Measurements from ENCODE around the gene KSR2.
"Not testable (repeated sequence)": the region's sequence is repeated elsewhere in the genome, so short reads cannot be mapped to it uniquely, and the experiment has no call there.

Gene KSR2
- 1.5 reads per million for total RNA-seq

DNA sequence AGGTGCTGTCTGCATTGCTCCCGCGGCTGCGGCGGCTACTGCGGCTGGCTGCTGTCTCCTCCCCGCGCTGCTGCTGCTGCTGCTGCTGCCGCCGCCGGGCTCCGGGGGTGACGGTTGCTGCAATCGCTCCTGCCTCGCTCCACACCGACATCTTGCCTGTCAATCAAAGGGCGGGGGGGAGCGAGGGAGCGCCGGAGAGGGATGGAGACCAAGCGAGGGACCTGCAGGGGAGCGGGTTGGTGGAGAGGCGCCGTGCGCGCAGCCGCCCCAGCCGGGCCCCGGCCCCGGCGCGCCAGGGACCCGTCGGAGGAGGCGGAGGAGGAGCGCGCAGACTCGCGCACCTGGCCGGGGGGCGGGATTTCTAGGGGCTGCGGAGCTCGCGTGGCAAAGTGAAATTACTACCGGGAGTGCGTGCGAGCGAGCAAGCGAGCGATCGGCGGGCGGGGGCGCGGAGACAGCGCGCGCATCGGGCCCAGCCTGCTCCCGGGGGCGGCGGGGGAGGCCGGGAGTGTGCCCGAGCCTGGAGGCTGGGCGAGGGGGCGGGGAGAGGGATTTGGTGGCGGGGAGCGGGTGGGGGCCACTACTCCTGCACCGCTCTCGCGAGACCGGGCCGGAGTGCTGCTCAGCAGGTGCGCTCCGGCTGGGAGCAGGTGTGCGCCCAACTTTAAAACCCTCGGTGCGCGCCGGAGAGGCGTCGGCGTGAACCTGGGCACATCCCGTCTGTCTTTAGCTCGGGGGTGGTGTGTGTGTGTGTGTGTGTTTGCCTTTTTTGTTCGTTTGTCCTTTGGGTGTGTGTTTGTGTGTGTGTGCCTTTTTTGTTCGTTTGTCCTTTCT lies at the start of gene KSR2:
KSR2 (minus strand) TSS at position 165 of the 834 bp plus-strand sequence. CDS start 735 bp downstream, outside the sequence.
- peak; percentile 34 for DNase-seq

GRCh38 chr12:118017926-118018325 lies 49.1 kb upstream of the KSR2 start:
- DNase-seq: no peak

DNA sequence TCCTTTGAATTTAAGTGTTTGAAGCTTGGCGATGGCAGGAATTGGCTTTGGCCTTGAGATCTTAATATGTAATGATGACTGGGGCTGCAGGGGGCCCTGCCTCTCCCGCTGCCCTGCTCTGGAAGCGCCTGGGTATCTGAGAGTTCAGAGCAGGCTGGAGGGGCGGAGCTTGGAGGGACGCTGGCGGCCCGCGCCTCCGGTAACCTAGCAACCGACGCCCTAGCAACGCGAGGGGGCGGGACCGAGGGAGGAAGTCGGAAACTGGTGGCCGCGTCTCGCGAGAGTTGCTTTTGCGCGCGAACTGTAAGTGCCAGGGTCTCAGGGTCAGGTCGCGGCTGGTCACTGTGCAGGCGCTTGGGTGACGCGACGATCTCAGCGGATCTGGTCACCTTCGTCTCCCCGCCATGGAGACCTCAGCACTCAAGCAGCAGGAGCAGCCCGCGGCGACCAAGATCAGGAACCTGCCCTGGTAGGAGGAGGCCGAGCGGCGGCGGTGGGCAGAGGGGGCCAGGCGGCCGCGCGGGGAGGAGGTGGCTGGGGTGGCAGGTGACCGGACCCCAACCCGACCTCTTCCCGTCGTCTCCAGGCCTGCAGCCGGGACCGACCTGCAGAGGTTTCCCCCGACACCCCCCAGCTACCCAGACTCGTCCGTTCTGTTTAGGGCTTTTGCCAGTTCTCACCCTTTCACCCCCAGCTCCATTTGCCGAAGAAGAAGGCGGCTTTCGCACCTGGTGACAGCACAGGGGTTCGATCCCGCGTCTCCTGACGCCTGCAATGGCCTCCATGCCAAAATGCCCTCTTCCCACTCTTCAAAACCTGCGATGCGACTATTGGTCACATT lies 47.9 kb upstream of the KSR2 start, which contains the start of gene RFC5:
RFC5 (plus strand) TSS at position 280 of the 841 bp plus-strand sequence; CDS start at position 405, 125 bp downstream.
- DNase-seq: peak; percentile 98

GRCh38 chr12:118015944-118016343 lies 47.2 kb upstream of the KSR2 start:
- DNase-seq: no peak

DNA sequence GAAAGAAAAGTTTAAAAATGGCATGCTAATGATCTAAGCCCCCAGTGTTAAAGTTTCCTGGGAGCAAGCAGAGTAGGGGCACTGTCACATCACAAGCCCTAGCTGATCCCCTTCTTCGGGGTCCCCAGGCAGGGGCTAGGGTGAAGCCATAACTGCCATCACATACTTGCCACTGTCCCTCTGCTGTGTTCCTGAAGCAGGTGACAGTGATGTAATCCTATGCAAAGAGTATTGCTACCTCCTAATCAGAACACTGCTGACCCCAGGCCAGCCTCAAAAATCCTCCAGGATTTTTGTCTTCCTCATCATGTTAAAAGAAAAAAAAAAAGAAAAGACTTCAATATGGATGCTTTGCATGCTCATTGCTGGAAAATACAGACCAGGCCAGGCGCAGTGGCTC lies 46.5 kb upstream of the KSR2 start:
- DNase-seq: no peak

- no peak for DNase-seq
Measured at GRCh38 chr12:118013283-118013682, 44.5 kb upstream of the KSR2 start.

DNA sequence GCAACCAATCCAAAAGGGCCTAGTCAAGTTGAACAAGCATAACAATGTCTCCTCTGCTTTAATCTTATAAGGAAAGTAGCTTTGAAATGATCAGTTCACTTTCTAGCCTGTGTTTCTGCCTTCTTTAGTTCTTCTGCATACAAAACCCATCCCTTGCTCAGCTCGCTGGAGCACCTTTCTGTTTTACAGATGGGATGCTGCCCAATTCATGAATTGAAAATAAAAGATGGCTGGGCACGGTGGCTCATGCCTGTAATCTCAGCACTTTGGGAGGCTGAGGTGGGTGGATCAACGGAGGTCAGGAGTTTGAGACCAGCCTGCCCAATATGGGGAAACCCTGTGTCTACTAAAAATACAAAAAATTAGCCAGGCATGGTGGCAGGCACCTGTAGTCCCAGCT lies 43.2 kb upstream of the KSR2 start:
- no peak for DNase-seq

- DNase-seq: no peak
Measured at GRCh38 chr12:118011377-118011776, 42.6 kb upstream of the KSR2 start.

GRCh38 chr12:118010903-118011302 lies 42.1 kb upstream of the KSR2 start:
- no peak for DNase-seq

DNA sequence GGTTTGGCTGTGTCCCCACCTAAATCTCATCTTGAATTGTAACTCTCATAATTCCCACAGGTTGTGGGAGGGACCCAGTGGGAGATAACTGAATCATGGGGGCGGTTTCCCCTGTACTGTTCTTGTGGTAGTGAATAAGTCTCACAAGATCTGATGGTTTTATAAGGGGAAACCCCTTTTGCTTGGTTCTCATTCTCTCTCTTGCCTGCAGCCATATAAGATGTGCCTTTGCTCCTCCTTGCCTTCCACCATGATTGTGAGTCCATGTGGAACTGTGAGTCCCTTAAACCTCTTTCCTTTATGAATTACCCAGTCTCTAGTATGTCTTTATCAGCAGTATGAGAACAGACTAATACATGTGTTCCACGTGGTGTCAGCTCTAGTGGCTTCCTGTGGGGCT lies 31.0 kb upstream of the KSR2 start:
- not testable (repeated sequence) for DNase-seq

DNA sequence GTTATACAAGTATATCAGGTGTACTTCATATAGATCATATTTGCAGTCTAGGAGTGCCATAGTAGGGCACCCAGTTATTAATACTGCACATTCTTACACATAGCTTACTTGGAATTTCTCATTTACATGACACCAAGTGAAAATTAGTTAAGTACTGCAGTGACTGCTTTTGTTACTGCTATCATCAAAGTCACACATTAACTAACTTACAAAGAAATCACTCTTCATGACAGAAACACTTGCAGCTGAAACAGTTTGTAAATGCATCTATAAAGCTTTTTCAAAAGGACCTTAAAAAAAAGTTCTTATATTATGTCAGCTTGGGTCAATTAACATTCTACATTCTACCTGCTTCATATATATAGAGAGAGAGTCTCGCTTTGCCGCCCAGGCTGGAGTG lies 29.9 kb upstream of the KSR2 start:
- DNase-seq: no peak

- no peak for DNase-seq
Measured at GRCh38 chr12:117994551-117995438, 26.0 kb upstream of the KSR2 start.

DNA sequence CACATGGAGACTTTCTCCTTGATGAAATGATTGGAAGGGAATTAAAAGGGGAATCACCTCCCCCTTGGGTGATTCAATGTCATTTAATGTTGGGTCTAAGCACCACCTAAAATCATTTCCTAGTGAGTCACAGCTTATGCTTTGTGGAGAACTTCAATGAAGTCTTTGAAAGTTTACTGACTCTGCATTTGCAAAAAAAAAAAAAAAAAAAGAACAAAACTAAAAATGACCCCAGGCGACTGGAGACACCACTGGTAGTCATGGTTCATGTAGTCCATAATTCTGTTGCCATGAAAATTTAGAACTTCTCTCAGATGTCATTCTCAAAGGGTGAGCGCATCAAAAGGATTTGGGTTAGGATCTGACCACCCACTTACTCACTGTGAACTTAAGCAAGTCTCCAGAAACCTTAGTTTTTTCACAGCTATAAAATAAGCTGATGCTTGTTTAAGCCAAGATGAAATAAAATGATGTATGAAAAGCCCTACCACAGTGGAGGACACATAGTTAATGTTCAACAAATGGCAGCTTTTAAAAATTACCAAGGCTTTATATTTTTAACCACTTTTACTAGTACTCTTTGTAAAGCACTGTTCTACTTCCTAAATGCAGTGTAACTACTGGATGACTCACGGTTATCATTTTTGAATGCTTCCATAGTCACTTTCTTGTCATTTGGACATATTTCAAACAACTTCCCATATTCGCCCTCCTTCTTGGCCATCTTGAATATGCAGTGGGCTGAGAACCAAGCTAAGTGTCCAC lies 18.1 kb upstream of the KSR2 start:
- no peak for DNase-seq

DNA sequence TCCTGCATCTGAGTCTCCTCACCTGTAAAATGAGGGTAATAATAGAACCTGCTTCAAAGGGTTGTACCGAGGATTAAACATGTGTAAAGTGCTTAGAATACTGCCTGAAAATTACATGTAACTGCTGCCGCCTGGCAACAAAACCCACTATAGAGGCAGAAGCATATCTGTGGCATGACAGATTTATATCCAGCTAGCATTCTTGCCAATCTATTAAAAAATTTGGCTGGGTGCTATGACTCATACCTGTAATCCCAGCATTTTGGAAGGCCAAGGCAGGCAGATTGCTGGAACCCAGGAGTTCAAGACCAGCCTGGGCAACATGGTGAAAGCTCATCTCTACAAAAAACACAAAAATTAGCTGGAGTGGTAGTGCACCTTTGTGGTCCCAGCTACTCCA lies 16.4 kb upstream of the KSR2 start:
- no peak for DNase-seq

- DNase-seq: no peak
Measured at GRCh38 chr12:117981267-117981666, 12.5 kb upstream of the KSR2 start.

GRCh38 chr12:117980616-117981015 lies 11.8 kb upstream of the KSR2 start:
- no peak for DNase-seq

- no peak for DNase-seq
Measured at GRCh38 chr12:117977373-117977772, 8.6 kb upstream of the KSR2 start.

DNA sequence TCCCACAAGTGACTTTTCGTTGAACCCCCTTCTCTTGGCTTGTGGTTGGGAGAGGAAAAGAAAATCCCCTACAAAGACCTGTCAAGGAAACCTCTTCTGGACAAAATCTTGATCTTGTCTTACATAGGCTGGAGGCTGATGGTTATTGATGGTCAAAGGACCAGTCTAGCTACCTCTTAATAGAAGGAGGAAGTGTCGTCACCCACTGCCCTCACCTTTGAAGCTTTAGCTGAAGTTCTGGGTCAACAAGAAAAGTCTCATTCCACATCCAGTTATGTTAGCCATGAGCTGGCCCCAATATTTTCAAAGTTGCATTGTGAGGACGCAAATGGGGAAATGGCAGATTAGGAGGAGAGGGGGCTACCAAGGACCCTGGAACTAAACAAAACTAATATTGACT lies 6.2 kb upstream of the KSR2 start:
- no peak for DNase-seq

- DNase-seq: no peak
Measured at GRCh38 chr12:117972301-117972700, 3.5 kb upstream of the KSR2 start.

- DNase-seq: no peak
Measured at GRCh38 chr12:117970334-117970733, 1.5 kb upstream of the KSR2 start.

DNA sequence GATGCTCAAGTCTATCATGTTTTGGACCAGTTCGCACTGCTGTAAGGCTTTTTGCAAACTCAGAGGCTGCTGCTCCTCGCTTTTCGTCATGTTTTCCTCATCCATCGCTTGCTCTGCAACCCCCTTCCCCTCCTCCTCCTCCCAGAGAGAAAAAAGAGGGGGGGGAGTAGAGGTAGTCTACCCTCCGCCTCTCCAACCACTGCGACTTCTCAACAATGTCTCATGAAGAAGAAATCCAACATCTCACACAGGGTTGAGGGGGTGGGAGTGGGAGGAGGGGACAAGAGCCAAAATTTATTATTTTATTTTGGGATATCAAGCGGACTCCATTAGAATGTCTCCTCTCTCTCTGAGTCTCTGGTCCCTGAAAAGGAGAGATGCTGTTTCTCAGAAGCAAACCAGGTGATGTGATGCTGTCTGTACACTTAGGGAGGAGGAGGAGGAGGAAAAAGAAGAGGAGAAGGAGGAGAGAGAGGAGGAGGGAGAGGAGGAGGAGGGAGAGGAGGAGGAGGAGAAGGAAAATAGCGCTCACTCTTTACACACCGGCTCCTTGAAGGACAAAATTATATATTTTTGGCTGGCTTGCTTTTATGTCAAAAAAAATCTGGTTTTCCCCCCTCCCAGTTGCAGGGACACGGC lies 520 bp downstream of the KSR2 start:
- DNase-seq: no peak

Data from effector CD4-positive, alpha-beta T cell (primary cell).